Endothelial cell (in vitro differentiated cells): ENCODE results near the gene MIGA2. TPM values are rescaled to one million over a fixed set of nuclear protein-coding genes. Genes with fewer than 3 reads are reported as not detected.
A peak's percentile ranks its signal among the peaks of the same experiment; 100 is the strongest.
"Not testable (repeated sequence)": the region's sequence is repeated elsewhere in the genome, so short reads cannot be mapped to it uniquely, and the experiment has no call there.

Experiments
- DNase-seq: peaks from one replicate; pipeline ENCODE4 v3.0.0; 2021; ENCODE audit warnings: low spot score
- H3K27ac Mint-ChIP-seq: one replicate; pipeline ENCODE4 v1.8.0; 2021; ENCODE audit warnings: mixed read lengths, inconsistent platforms; ENCODE audit not compliant: unreplicated experiment
- H3K27me3 Mint-ChIP-seq: one replicate; pipeline ENCODE4 v1.8.0; 2021; ENCODE audit warnings: mild to moderate bottlenecking, moderate library complexity, mixed read lengths, inconsistent platforms; ENCODE audit not compliant: unreplicated experiment
- H3K36me3 Mint-ChIP-seq: one replicate; pipeline ENCODE4 v1.8.0; 2021; ENCODE audit warnings: mild to moderate bottlenecking, low read depth, mixed read lengths, inconsistent platforms; ENCODE audit not compliant: unreplicated experiment
- H3K4me1 Mint-ChIP-seq: one replicate; pipeline ENCODE4 v1.8.0; 2021; ENCODE audit warnings: mild to moderate bottlenecking, mixed read lengths, inconsistent platforms; ENCODE audit not compliant: unreplicated experiment
- H3K4me3 Mint-ChIP-seq: one replicate; pipeline ENCODE4 v1.8.0; 2021; ENCODE audit warnings: mild to moderate bottlenecking, mixed read lengths, inconsistent platforms; ENCODE audit not compliant: unreplicated experiment
- H3K9me3 Mint-ChIP-seq: one replicate; pipeline ENCODE4 v1.8.0; 2021; ENCODE audit warnings: mixed read lengths, inconsistent platforms; ENCODE audit not compliant: unreplicated experiment
- CTCF ChIP-seq: fragments of 200-600 bp; sonication (generic); IDR thresholded peaks from one replicate; pipeline ENCODE4 v1.5.0; 2021; ENCODE audit warnings: antibody characterized with exemption; ENCODE audit not compliant: unreplicated experiment
- total RNA-seq: library from RNA; stranded (reverse); fragmentation: NEBNext Ultra II Directional; extraction: Animal tissue kit (Norgen Biotek cat#: 25700); gene quantifications from one replicate; pipeline ENCODE4 v1.2.1, GENCODE V29; 2021; ENCODE audit not compliant: unreplicated experiment

The MIGA2 gene
- total RNA-seq, 1 donor from 2014 or later, result 32.9 TPM

- peaks cover 4% of the 10 kb centered on the region for H3K36me3 Mint-ChIP-seq
- peaks cover 17% of the 10 kb centered on the region for H3K4me1 Mint-ChIP-seq
- H3K27me3 Mint-ChIP-seq, result peaks cover 2% of the 10 kb centered on the region
- no peak overlapping the region for H3K27ac Mint-ChIP-seq
- DNase-seq, result no peak
- H3K4me3 Mint-ChIP-seq, result peak overlapping the region; percentile 10
- no peaks in the 10 kb centered on the region for H3K9me3 Mint-ChIP-seq
- TF ChIP-seq CTCF, result no peak
These were observed 6.2 kb upstream of the MIGA2 start for GRCh38 chr9:129030191-129030590.

DNA sequence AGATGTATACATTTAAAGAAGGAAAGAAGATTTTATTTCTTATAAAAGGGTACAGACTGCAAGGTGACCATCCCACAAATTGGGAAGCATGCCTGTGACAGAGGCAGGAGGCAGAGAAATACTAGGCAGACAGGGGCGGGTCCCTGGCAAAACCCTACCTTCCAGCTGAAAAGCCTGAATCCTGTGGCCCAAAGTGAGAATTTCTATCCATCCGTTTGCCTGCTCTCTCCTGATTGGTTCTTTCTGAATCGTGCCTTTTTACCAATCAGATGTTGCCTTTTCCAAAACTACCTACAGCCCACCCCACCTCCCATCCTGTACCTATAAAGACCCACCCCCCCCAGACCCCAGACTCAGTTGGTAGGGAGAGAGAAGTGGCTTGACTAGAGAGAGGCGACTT, 4.9 kb upstream of the MIGA2 start:
- peaks cover 13% of the 10 kb centered on the region for H3K4me1 Mint-ChIP-seq
- no peak overlapping the region for H3K27ac Mint-ChIP-seq
- no peaks in the 10 kb centered on the region for H3K9me3 Mint-ChIP-seq
- H3K4me3 Mint-ChIP-seq, result no peak overlapping the region
- H3K36me3 Mint-ChIP-seq, result peaks cover 4% of the 10 kb centered on the region
- DNase-seq, result no peak
- TF ChIP-seq CTCF, result no peak
- H3K27me3 Mint-ChIP-seq, result peaks cover 2% of the 10 kb centered on the region

DNA sequence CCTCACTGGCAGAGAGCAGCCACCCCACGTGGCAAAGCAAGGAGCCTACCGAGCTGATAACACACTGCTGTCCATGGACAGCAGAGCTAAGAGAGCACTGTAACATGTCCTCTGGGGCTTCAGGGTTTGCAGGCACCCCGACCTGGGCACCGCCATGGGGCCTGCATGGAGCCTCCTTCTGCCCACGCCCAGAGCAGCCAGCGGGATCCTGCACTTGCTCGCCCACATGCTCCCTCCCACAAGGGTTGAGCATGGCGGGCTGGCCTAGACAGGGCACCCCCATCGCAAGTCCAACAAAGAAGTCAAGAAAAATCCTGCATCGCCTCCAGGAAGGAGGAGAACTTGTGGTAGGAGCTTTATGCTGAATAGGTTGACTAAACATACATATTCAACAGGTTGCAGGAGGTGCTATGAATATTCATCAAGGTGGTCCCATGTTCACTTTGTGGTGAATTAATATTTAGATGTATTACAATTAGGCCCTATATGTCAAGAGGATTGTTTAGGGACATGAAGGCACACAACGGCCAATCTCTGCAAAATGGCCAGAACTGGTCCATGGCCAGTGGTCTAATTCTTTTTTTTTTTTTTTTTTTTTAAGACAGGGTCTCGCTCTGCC, 3.8 kb upstream of the MIGA2 start:
- Mint-ChIP-seq H3K27me3 (peaks cover 2% of the 10 kb centered on the region), H3K4me1 (peaks cover 16% of the 10 kb centered on the region), H3K4me3 (no peak overlapping the region), H3K9me3 (no peaks in the 10 kb centered on the region), H3K27ac (no peak overlapping the region), H3K36me3 (peaks cover 4% of the 10 kb centered on the region)
- no peak for TF ChIP-seq CTCF
- no peak for DNase-seq

GRCh38 chr9:129033216-129033615, 3.2 kb upstream of the MIGA2 start:
- Mint-ChIP-seq H3K4me1 (peaks cover 20% of the 10 kb centered on the region), H3K27ac (no peak overlapping the region)
- DNase-seq, result no peak

GRCh38 chr9:129035838-129036237, 588 bp upstream of the MIGA2 start:
- H3K27me3 Mint-ChIP-seq, H3K9me3 Mint-ChIP-seq, DNase-seq, H3K36me3 Mint-ChIP-seq: not testable (repeated sequence)
- peaks cover 22% of the 10 kb centered on the region for H3K4me1 Mint-ChIP-seq
- peak overlapping the region; percentile 22 for H3K27ac Mint-ChIP-seq
- peak overlapping the region; percentile 97 for H3K4me3 Mint-ChIP-seq

More at GRCh38 chr9:129033216-129033615, 3.2 kb upstream of the MIGA2 start:
- H3K9me3 Mint-ChIP-seq, result no peaks in the 10 kb centered on the region
- TF ChIP-seq CTCF, result no peak
- peaks cover 4% of the 10 kb centered on the region for H3K36me3 Mint-ChIP-seq
- peaks cover 2% of the 10 kb centered on the region for H3K27me3 Mint-ChIP-seq
- no peak overlapping the region for H3K4me3 Mint-ChIP-seq
